ENCODE data around the gene FBP1. TPM values are rescaled to one million over a fixed set of nuclear protein-coding genes. Genes with fewer than 3 reads are reported as not detected.

Gene FBP1
- total RNA-seq: 1 to 10 TPM; 2.1 to 2.7 TPM

- Mint-ChIP-seq H3K4me1 (peaks cover 12% of the 10 kb centered on the region), H3K27ac (peak within 1 kb of the TSS; percentile 90)
Observed at GRCh38 chr9:94639061-94639998, at the start of gene FBP1. Gene FBP1 (minus strand): TSS chr9:94639518. CDS start chr9:94639310, 208 bp downstream.

GRCh38 chr9:94687451-94687850 is 48.1 kb upstream of the FBP1 start:
- POLR2A ChIA-PET: no interaction called here
- H3K4me3 Mint-ChIP-seq: no peak overlapping the region
- ATAC-seq (ENCODE audit: low read depth): no peak

More at GRCh38 chr9:94639061-94639998, at the start of gene FBP1:
- H3K9me3 Mint-ChIP-seq: no peaks in the 10 kb centered on the region
- no peaks in the 10 kb centered on the region for H3K36me3 Mint-ChIP-seq
- H3K27me3 Mint-ChIP-seq: peaks cover 21% of the 10 kb centered on the region
- POLR2A ChIA-PET: interaction anchor here (0.7 to 0.8 kb wide), 6 partner anchors 17 to 1688 kb away, joined by 3 to 5 read pairs (median 4); no protein-coding TSS in a partner anchor
- ATAC-seq (ENCODE audit: low read depth) (peak; percentile 68), DNase-seq (peak; percentile 63)
- peak within 1 kb of the TSS; percentile 97 for H3K4me3 Mint-ChIP-seq

DNA sequence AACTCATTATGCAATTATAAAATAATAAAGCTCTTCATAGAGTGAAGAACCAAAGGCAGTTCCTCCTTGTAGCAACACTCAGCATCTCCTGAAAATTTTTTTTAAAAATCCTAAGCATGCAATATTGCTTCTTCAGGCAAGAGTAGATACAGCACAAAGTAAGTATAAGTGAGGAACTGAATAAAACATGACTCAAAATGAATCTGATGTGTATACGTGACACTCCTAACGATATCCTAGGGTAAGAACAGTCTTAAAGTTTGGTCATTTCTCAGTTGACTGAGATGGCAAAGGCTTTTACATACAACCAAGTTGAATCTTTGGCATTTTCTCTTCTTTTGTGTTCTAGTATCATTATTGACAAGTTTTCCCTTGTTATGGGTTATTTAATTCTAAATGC is 46.0 kb upstream of the FBP1 start:
- Mint-ChIP-seq H3K9me3 (no peaks in the 10 kb centered on the region), H3K4me3 (no peak overlapping the region), H3K27me3 (peaks cover 25% of the 10 kb centered on the region), H3K4me1 (peaks cover 4% of the 10 kb centered on the region), H3K36me3 (no peaks in the 10 kb centered on the region), H3K27ac (no peak overlapping the region)
- POLR2A ChIA-PET: no interaction called here
- no peak for DNase-seq
- no peak for ATAC-seq (ENCODE audit: low read depth)

More at GRCh38 chr9:94687451-94687850, 48.1 kb upstream of the FBP1 start:
- no peaks in the 10 kb centered on the region for H3K4me1 Mint-ChIP-seq
- H3K27ac Mint-ChIP-seq: no peak overlapping the region
- H3K36me3 Mint-ChIP-seq: no peaks in the 10 kb centered on the region
- no peak for DNase-seq
- H3K9me3 Mint-ChIP-seq: no peaks in the 10 kb centered on the region
- peaks cover 21% of the 10 kb centered on the region for H3K27me3 Mint-ChIP-seq

DNA sequence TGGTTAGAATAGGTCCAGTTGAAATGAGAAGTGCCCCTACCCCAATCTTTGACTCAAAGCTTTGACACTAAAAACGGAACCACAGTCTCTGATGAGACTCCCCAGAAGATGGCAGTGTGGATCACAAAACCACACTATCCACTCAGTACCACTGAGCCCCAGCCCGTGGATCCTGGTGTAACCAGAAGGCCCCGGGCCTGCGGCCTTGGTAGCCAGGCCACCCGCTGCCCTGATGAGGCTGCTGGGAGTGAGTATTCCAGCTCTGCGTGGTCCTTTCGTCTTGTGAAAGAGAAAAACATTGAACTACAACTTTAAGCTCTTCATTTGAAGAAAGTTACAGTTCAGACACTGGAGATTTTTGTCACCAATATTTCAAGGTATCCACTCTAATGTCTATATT is 42.2 kb upstream of the FBP1 start:
- DNase-seq (peak; percentile 45), ATAC-seq (ENCODE audit: low read depth) (peak; percentile 81)
- Mint-ChIP-seq H3K4me3 (no peak overlapping the region), H3K27ac (no peak overlapping the region), H3K4me1 (peaks cover 4% of the 10 kb centered on the region), H3K9me3 (no peaks in the 10 kb centered on the region), H3K27me3 (peaks cover 33% of the 10 kb centered on the region), H3K36me3 (no peaks in the 10 kb centered on the region)
- POLR2A ChIA-PET: interaction anchor here (1.7 kb wide), 1 partner anchor 12 kb away, joined by 5 read pairs; no protein-coding TSS in a partner anchor

DNA sequence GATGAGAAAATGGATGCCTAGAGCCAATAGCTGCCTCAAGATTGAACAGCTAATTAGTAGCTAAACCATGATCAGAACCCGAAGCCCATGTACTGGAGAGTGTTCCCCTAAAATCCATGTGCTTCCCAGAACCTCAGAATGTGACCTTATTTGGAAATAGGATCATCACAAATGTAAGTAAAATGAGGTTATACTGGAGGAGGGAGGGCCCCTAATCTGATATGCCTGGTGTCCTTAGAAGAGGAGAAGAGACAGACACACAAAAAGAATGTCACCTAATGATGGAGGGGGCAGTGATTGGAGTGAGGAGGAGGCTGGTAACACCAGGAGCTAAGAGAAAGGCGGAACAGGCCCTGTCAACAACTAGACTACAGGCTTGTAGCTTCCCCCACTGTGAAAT is 41.3 kb upstream of the FBP1 start:
- no peak overlapping the region for H3K27ac Mint-ChIP-seq
- peaks cover 35% of the 10 kb centered on the region for H3K27me3 Mint-ChIP-seq
- POLR2A ChIA-PET: interaction anchor here (1.7 kb wide), 1 partner anchor 11 kb away, joined by 5 read pairs; no protein-coding TSS in a partner anchor

GRCh38 chr9:94680020-94680419 is 40.7 kb upstream of the FBP1 start:
- Mint-ChIP-seq H3K4me1 (peaks cover 4% of the 10 kb centered on the region), H3K36me3 (no peaks in the 10 kb centered on the region), H3K4me3 (no peak overlapping the region), H3K27ac (no peak overlapping the region), H3K9me3 (no peaks in the 10 kb centered on the region), H3K27me3 (peaks cover 33% of the 10 kb centered on the region)
- POLR2A ChIA-PET: interaction anchor here (1.7 kb wide), 1 partner anchor 11 kb away, joined by 5 read pairs; no protein-coding TSS in a partner anchor
- ATAC-seq (ENCODE audit: low read depth) (no peak), DNase-seq (no peak)

More for the DNA sequence above, 41.3 kb upstream of the FBP1 start:
- no peak for DNase-seq
- no peaks in the 10 kb centered on the region for H3K9me3 Mint-ChIP-seq
- H3K4me3 Mint-ChIP-seq: no peak overlapping the region
- H3K36me3 Mint-ChIP-seq: no peaks in the 10 kb centered on the region
- peaks cover 4% of the 10 kb centered on the region for H3K4me1 Mint-ChIP-seq
- ATAC-seq (ENCODE audit: low read depth): no peak

DNA sequence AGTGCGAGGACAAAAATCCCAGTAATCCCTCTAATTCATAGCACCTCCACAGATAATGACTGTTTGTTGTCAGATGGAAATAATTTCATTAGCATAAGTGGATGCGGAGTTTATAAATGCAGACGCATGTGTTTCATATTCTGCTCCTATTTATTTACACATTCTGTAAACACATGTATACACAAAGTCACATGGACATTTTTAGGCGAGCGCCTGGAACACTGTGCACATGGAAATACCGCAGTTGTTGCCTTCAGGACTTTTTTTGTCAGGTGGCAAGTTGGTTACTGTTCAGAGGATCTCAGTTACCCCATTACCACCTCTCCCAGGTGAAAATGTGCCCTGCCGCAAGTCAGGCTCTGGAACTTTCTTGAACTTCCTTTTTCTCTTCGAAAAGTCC is 40.3 kb upstream of the FBP1 start:
- no peak overlapping the region for H3K4me3 Mint-ChIP-seq
- no peak overlapping the region for H3K27ac Mint-ChIP-seq
- no peaks in the 10 kb centered on the region for H3K9me3 Mint-ChIP-seq
- no peak for DNase-seq
- no peaks in the 10 kb centered on the region for H3K36me3 Mint-ChIP-seq
- peaks cover 35% of the 10 kb centered on the region for H3K27me3 Mint-ChIP-seq
- no peak for ATAC-seq (ENCODE audit: low read depth)
- POLR2A ChIA-PET: no interaction called here
- H3K4me1 Mint-ChIP-seq: peaks cover 4% of the 10 kb centered on the region

DNA sequence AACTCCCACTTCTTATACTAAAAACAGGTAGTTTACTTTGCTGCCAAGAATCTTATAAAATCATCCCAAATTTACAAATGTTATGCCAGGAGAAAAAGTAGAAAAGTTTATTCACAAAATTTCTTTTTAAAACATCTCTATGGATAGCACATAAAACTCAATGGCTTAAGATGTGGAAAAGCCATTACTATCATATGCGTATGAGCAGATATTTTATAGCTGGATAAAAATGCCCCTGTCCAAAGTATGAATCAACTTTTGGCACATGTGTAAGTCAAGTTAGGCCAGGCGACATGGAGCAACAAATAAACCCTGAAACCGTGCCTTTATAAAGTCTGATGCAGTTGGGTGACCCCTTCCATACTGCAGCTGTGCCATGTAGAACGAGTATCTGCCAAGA is 38.6 kb upstream of the FBP1 start:
- Mint-ChIP-seq H3K36me3 (no peaks in the 10 kb centered on the region), H3K27me3 (peaks cover 35% of the 10 kb centered on the region), H3K27ac (no peak overlapping the region), H3K9me3 (no peaks in the 10 kb centered on the region), H3K4me1 (peaks cover 4% of the 10 kb centered on the region), H3K4me3 (no peak overlapping the region)
- ATAC-seq (ENCODE audit: low read depth) (no peak), DNase-seq (no peak)
- POLR2A ChIA-PET: no interaction called here

DNA sequence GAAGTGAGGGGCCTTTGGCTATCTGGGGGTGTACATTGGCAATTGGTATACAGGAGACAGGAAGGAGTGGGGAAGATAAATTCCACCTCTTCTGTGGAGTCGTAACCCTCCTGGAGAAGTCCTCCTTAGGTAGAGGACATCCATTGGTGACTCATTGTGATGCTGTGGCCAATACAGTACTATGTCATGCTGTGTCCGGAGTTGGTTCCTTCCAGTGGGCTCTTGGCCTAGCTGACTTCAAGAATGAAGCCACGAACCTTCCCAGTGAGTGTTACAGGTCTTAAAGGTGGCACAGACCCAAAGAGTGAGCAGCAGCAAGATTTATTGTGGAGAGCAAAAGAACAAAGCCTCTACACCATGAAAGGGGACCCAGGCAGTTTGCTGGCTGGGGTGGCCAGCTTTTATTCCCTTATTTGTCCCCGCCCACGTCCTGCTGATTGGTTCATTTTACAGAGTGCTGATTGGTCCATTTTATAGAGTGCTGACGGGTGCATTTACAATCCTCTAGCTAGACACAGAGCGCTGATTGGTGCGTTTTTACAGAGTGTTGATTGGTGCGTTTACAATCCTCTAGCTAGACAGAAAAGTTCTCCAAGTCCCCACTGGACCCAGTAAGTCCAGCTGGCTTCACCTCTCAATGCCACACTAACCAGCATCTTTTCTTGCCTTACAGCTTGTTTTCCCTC is 37.3 kb upstream of the FBP1 start:
- ATAC-seq (ENCODE audit: low read depth) (no peak), DNase-seq (no peak)
- Mint-ChIP-seq H3K36me3 (no peaks in the 10 kb centered on the region), H3K9me3 (no peaks in the 10 kb centered on the region), H3K27ac (no peak overlapping the region), H3K4me3 (no peak overlapping the region), H3K4me1 (peaks cover 2% of the 10 kb centered on the region), H3K27me3 (peaks cover 33% of the 10 kb centered on the region)
- POLR2A ChIA-PET: no interaction called here

GRCh38 chr9:94675008-94675881 is 35.9 kb upstream of the FBP1 start:
- Mint-ChIP-seq H3K36me3 (no peaks in the 10 kb centered on the region), H3K27me3 (peaks cover 30% of the 10 kb centered on the region), H3K4me3 (no peak overlapping the region), H3K27ac (no peak overlapping the region), H3K4me1 (no peaks in the 10 kb centered on the region), H3K9me3 (no peaks in the 10 kb centered on the region)
- no peak for DNase-seq
- POLR2A ChIA-PET: no interaction called here
- no peak for ATAC-seq (ENCODE audit: low read depth)

- H3K27me3 Mint-ChIP-seq: peaks cover 20% of the 10 kb centered on the region
- POLR2A ChIA-PET: no interaction called here
- DNase-seq: no peak
- H3K27ac Mint-ChIP-seq: no peak overlapping the region
- no peak overlapping the region for H3K4me3 Mint-ChIP-seq
- H3K4me1 Mint-ChIP-seq: peaks cover 9% of the 10 kb centered on the region
- no peaks in the 10 kb centered on the region for H3K9me3 Mint-ChIP-seq
- no peaks in the 10 kb centered on the region for H3K36me3 Mint-ChIP-seq
- no peak for ATAC-seq (ENCODE audit: low read depth)
Observed at GRCh38 chr9:94672811-94673487, 33.6 kb upstream of the FBP1 start.

GRCh38 chr9:94668928-94669729 is 29.8 kb upstream of the FBP1 start:
- peaks cover 9% of the 10 kb centered on the region for H3K4me1 Mint-ChIP-seq
- H3K27ac Mint-ChIP-seq: peak overlapping the region; percentile 79
- POLR2A ChIA-PET: interaction anchor here (0.6 to 1.9 kb wide), 6 partner anchors 12 to 1999 kb away, joined by 3 to 11 read pairs (median 4); partner anchors contain the start of gene IPPK
- ATAC-seq (ENCODE audit: low read depth): peak; percentile 85
- peak overlapping the region; percentile 85 for H3K4me3 Mint-ChIP-seq
- DNase-seq: peak; percentile 51
- H3K27me3 Mint-ChIP-seq: peaks cover 19% of the 10 kb centered on the region
- H3K36me3 Mint-ChIP-seq: no peaks in the 10 kb centered on the region
- no peaks in the 10 kb centered on the region for H3K9me3 Mint-ChIP-seq

Measured in activated naive CD8-positive, alpha-beta T cell treated with anti-CD3 and anti-CD28 coated beads, Interleukin-2, amount 10 ng/mL, durations not matched to agents 7 days and 5 days (primary cell).